Activated CD8-positive, alpha-beta memory T cell treated with anti-CD3 and anti-CD28 coated beads, Interleukin-2, amount 50 U/mL, for 24 hours (primary cell): ENCODE data around the gene EFHD1.
A peak's percentile ranks its signal among the peaks of the same experiment; 100 is the strongest.

Source experiments
- DNase-seq: peaks from one replicate; pipeline ENCODE4 v3.0.0-alpha.2; 2020; ENCODE audit errors: extremely low read depth

Gene EFHD1, protein sequence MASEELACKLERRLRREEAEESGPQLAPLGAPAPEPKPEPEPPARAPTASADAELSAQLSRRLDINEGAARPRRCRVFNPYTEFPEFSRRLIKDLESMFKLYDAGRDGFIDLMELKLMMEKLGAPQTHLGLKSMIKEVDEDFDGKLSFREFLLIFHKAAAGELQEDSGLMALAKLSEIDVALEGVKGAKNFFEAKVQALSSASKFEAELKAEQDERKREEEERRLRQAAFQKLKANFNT

DNA sequence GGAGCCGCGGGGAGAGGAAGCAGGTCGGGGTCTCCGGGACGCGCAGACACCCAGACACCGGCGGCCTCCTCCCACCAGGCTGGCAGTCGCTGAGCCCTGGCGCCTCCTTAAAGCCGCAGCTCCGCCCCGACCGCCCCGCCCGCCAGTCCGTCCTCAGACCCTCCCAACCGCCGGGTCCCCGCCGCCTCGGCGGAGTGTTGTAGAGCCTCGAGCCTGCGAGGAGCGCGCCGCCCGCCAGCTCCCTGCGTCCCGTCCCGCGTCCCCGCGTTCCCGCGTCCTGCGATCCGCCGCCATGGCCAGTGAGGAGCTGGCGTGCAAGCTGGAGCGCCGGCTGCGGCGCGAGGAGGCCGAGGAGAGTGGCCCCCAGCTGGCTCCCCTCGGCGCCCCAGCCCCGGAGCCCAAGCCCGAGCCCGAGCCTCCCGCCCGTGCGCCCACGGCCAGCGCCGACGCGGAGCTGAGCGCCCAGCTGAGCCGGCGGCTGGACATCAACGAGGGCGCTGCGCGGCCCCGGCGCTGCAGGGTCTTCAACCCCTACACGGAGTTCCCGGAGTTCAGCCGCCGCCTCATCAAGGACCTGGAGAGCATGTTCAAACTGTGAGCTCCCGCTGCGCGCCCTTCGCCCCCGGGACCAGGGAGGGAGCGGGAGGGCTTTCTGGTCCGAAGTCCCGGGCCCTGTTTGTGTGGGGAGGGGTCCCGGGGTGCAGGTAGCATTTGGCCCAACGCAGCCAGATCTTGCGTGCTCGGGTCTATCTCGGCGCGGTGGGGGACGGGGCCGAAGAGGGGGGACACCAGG is at the start of gene EFHD1:
EFHD1 (plus strand) TSS at position 192 of the 793 bp plus-strand sequence; CDS start at position 293, 101 bp downstream.
- peak; percentile 12 for DNase-seq

DNA sequence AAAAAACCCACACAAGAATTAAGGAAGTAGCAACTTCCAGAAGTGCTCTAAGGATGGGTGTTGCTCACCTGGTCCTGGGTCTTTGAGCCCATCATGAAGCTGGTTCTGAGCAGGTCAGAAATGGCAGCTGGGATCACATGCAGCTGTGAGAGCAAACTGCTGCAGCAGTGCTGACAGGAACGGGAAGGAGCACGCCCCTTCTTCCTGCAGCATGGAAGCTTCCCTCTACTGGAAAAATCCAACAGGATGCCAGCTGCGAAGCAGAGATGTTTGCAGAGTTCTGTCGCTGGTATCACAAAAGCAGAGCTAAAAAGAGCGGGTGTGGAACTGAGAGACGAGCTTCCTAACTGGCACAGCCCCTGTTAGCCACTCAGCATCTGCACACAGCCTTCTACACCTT is 49.2 kb upstream of the EFHD1 start:
- no peak for DNase-seq

DNA sequence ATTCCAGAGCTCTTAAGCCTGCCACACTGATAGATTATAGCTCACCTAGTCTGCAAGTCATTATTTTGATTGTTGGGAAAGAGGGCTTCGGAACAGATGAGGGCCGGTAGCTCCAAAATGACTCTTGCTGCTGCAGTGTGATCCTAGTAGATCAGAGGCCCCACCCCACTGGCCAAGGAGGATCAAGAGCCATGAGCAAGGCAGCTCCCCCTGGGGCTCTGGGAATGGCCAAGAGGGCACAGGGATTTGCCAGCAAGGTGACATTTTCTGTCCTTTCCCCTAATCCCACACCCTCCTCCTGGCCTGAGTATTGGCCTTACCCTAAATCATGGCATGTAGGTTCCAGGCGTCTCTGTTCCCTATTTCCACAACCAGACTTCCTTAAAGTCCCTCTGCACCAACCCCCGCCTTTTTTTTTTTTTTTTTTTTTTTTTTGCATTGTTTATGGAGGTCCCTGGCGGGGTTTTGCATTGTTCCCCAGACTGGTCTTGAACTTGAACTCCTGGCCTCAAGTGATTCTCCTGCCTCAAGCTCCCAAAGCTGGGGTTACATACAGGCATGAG is 46.4 kb upstream of the EFHD1 start:
- DNase-seq, result no peak

DNA sequence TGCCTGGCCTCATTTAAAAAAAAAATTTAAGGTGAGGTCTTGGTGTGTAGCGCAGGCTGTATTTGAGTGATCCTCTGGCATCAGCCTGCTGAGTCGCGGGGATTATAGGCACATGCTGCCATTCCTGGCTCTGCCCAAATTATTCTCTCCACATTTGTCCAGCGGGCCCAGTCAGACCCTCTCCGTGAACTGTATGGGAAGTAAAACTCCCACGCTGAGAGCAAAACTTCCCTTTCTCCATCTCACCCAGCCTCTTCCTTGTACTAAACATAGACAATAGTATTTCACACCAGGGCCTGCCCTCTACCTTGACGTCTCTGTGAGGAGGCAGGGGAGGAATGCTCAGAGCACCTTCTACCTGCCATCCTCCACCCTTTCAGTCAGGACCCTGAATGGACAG is 45.9 kb upstream of the EFHD1 start:
- no peak for DNase-seq

DNA sequence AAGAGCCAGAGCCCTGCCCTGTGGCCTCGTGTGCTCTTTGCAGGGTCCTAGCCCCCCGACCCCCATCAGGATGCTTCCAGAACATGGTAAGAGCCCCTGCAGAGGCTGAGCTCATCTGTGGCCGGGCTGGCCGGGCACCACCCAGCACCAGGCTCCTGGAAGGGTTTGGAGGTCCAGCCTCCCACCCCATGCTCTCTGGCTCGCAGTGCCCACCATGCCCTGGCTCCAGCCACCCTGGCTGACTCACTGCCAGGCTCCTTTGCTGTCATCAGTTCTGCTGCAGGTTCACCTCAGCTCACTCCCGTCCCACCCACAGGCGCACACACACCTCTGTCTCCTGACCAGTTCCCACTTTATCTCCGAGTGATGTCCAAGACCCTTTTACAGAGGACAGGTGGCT is 45.4 kb upstream of the EFHD1 start:
- no peak for DNase-seq

DNA sequence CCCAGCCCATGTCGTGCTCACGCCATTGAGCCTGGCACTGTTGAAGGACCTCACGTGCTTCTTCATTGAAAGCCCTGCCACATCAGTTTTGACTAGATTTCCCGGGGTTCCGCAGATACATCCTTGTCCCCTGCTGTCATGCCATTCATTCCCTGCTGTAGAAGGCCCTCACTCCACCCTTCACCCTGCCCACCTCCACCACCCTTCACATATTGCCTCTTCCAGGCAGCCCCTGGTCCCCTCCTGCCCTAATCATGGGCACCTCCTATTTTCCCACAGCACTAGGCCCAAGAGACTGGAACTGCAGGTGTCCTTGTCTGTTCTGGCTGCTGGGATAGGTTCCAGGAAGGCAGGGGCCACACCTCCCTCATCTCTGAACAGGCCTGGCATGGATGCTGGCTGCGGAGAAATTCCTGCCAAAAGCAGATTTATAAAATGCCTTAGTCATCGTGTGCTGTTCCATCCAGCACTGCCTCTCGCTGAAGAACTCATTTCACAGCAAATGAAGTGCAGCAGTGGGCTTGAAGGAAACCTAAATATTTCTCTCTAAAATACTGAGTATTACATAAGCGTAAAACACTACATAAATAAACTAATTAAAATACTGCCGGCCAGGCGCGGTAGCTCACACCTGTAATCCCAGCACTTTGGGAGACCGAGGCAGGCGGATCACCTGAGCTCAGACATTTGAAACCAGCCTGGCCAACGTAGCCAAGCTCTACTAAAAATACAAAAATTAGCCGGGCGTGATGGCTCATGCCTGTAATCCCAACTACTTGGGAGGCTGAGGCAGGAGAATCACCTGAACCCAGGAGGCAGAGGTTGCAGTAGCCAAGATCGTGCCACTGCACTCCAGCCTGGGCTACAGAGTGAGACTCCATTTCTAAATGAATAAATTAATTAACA is 44.5 kb upstream of the EFHD1 start:
- no peak for DNase-seq

DNA sequence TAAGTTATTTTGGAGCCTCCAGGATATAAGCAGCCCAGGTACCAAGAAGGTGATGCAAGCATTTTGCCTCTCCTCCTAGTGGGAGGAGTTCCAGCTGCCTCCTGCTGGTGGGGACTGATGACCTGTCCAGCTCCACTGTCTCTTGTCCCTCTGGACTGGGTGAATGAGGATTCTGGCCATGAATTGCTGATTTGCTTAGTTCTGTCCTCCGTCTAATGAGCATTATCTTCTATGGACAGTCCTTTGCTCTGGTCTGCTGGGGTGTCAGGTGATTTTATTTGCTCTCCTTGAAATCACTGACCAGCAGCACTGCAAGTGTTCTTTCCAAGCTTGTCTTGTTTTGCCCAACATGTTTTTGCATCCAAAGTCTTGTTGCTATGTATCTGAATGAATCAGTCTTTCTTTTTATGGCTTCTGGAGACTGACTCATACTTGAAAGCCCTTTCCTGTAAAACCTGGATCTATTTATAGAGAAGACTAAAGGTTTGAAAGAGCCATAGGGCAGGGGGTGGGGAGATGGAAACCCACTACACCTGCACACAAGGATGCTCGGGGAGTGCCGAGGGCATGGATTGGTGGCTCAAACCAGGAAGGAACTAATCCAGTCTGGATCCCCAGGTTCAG is 40.5 kb upstream of the EFHD1 start:
- DNase-seq, result no peak

DNA sequence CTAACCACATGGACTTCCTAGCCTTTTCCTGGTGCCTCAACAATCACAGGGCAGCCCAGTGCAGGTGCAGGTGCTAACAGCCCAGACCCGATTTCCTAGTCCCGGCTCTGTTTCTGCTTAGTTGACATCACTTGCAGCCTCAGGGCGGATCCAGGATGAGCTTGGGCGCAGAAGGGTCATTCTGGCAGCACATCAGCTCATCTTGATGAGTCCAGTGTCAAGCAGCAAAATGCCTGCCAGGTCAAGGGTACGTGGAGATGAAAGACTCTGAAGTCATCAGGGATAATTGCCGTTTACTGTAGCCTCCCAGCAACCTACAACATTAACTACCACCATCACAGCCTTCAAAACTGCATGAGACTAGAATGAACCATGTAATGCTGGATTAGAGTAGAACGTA is 39.4 kb upstream of the EFHD1 start:
- no peak for DNase-seq

DNA sequence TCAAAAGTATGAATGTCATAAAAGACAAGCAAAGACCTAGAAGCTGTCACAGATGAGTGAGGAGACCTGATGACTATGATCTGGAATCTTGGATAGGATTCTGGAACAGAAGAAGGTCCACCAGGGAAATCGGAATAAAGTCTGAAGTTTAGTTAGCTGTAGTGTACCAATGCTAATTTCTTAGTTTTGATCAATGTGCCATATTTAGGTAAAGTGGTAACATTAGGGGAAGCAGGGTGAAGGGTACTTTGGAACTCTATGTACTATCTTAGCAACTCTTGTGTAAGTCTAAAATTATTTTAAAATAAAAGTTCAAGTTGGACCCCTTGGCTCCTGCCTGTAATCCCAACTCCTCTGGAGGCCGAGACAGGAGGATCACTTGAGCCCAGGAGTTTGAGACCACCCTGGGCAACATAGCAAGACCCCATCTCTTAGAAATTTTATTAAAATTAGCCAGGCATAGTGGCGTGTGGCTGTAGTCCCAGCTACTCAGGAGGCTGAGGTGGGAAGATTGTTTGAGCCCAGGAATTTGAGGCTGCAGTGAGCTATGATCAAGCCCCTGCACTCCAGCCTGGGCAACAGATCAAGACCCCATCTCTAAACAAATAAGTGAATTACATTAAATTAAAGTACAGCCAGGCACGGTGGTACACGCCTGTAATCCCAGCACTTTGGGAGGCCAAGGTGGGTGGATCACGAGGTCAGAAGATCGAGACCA is 35.9 kb upstream of the EFHD1 start:
- DNase-seq, result no peak

DNA sequence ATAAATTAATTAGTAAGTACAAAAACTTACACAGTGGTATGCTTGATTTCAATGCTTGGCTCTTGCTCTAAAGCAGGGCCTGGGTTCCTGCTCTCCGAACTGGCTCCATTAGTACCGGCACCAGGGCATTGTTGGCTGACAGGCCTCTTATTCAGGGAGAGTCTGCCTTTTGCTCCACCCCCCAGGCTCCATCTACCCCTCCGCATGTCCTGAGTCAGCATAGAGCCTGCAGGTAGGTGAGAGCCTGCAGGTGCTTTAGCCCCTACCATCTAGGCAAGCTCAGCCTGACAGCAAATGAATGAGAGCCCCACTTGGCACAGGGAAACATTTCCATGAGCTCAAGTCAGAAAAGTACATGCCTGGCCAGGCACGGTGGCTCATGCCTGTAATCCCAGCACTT is 35.1 kb upstream of the EFHD1 start:
- no peak for DNase-seq

DNA sequence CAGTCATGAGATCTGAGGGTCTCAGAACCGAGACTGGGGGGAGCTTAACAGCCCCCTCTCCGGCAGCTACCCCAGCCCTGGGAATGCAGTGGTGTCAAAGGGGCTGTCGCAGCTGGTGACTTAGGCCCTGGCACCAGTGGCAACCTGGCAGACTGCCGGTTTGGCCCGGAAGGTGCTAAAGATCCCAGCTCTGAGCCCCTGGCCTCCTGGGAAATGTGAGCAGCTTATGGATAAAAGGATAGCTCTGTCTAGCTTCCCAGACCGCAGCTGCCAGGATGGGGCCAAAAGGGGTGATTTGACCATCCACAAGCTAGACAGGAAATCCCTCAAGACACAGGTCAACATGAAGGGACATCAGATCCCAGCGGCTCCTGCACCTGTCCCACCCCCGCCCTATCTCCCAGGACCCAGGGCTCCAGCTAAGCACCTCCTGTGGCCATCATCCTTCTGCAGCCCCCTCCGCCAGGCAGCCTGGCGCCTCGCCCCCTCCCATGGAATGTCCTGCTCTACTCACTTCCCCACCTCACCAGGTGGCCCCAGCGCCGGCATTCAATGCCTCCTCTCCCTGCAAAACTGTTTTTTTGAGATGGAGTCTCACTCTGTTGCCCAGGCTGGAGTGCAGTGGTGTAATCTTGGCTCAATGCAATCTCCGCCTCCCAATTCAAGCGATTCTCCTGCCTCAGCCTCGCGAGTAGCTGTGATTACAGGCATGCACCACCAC is 33.2 kb upstream of the EFHD1 start:
- no peak for DNase-seq

DNA sequence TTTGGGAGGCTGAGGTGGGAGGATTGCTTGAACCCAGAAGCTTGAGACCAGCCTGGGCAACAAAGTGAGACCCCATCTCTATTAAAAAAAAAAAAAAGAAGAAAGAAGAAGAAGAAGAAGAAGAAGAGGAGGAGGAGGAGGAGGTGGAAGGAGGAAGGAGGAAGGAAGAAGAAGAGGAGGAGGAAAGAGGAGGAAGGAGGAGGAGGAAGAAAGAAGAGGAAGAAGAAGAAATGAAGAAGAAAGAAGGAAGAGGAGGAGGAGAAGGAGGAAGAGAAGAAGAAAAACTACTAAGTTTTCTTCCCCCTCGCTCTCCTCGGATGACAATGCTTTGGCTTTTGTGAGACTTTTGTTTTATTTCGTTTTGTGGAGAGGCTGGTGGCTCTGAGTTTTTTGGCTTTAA is 30.1 kb upstream of the EFHD1 start:
- DNase-seq, result no peak

DNA sequence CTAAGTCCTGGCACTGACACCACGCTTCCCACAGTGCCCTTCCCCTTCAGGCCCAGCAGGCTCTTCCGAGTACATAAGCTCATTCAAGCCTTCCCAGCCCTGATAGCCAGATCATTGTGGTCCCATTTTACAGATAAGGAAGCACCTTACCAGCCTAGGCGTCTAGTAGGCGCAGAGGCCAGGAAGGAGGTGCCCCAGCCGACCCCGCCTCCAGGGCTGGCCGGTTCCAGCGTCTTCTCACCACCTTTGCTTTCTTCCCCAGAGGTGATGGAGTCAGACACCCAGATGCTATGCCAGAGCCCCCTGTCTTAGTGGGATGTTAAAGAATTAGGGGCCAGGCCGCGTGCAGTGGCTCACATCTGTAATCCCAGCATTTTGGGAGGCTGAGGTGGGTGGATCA is 28.9 kb upstream of the EFHD1 start:
- no peak for DNase-seq

DNA sequence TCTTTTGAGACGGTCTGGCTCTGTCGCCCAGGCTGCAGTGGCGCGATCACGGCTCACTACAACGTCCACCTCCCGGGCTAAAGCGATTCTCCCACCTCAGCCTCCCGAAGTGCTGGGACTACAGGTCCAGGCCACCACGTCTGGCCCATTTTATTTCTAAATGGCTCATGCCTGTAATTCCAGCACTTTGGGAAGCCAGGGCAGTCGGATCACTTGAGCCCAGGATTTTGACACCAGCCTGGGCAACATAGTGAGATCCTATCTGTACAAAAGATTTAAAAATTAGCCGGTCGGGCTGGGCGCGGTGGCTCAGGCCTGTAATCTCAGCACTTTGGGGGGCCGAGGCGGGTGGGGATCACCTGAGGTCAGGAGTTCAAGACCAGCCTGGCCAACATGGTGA is 26.4 kb upstream of the EFHD1 start:
- DNase-seq, result no peak

DNA sequence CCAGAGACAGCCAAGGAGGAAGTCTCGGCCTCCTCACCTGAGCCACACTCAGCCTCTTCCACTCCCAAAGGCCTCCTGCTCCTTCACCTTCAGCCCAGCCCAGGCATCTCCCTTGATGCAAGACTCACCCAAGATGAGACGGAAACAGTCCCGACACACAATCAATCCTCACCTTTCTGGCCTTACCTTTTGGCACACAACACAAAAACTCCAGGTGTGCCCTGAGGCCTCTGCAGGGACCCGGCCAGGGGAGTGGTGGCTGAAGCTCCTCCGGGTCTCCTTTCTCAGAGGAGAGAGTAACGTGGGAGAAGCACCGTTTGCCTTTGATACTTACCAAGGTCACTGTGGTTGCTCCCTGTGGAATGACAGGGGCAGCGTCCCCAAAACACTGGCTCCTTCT is 23.8 kb upstream of the EFHD1 start:
- no peak for DNase-seq

DNA sequence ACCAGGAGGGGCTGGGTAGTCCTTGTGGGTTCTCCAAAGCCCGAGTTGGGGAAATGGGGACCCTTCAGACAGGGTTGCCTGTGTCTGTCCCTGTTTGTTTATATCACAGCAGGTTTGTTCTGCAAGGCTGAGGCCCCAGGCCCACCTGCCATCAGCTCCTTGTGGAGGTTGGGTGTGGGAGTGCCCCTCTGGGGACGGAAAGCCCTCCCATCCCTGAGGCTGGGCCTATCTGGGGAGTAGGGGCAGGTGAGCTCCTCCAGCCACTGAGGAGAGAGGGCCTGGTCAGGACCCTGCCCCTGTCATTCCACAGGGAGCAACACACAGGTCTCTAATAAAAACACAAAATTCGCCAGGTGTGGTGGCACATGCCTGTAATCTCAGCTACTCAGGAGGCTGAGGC is 23.3 kb upstream of the EFHD1 start:
- DNase-seq, result no peak

DNA sequence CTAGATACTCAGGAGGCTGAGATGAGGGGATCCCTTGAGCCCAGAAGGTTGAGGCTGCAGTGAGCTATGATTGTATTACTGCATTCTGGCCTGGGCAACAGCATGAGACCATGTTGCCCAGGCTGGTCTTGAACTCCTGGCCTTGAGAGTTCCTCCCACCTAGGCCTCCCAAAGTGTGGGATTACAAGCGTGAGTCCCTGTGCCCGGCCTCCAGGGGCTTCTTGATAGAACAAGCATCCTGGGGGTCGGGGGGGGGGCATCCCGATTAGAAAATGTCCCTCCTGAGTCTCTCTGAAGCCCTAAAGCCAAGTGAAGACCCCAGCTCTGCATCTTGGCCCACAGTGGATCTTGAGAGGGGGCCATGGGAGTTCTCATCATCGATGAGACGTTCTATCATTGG is 22.3 kb upstream of the EFHD1 start:
- DNase-seq, result no peak

DNA sequence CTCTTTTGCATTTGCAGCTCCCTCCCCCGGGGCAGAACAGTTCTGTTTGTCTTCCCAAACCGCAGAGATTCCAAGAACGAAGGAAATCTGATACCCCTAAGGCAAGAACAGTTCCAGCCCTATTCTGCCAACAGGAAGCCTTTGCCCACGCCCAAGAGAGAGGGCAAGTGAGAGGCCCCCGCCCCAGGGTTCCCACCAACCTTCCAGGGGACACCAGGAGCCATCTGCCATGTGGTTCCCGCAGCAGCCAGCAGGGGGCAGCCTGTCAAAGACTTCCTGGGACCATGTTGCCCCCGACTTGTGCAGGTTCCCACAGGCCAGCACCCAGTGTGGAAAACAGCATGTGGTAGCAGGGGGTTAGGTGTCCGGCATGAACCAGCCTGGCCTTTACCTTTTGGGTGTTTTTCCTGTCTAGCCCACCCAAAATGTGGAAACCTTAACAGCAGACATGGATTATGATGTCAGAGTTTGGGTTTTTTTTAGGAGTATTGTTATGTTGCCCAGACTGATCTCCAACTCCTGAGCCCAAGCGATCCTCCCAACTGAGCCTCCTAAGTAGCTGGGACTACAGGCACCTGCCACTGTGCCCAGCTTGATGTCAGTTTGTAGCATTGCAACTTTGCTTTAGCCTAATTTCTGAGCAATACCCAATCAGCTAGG is 21.7 kb upstream of the EFHD1 start:
- peak; percentile 45 for DNase-seq

DNA sequence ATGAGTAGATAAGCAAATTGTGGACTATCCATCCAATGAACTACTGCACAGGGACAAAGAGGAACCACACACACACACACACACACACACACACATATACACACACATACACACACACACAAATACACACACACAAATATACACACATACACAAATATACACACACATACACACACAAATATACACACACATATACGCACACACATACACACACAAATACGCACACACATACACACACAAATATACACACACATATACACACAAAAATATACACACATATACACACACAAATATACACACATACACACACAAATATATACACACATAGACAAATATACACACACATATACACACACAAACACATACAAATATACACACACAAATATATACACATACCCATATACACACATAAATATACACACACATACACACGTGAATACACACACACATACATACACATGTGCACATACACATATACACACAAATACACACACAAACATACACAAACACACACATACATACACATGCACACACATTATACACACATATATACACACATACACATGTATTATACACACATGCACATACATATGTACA is 19.8 kb upstream of the EFHD1 start:
- DNase-seq, result no peak
